ENCODE measurements around the gene TSPAN12. TPM values are rescaled to one million over a fixed set of nuclear protein-coding genes. Genes with fewer than 3 reads are reported as not detected.

TSPAN12 gene
- total and polyA plus RNA-seq, 2 donors (not counting 1 experiment from before 2014, with no cell fraction given) = not detected

GRCh38 chr7:120874722-120875121, 16.8 kb upstream of the TSPAN12 start:
- Histone ChIP-seq H4K20me1 (ENCODE audit: control insufficient read depth, insufficient read depth, low read length, poor library complexity, severe bottlenecking) (no peaks in the 10 kb centered on the region), H2AFZ (ENCODE audit: insufficient read depth, low read depth, low read length, poor library complexity, severe bottlenecking) (no peak overlapping the region), H3K36me3 (replicated peaks in 1 of 2; ENCODE audit: control extremely low read depth in 1 of 2, control insufficient read depth in 1 of 2, extremely low read depth in 1 of 2, insufficient read depth in 2 of 2, low read length in 1 of 2) (no peaks in the 10 kb centered on the region), H3K4me2 (replicated peaks; ENCODE audit: low read depth, low read length, poor library complexity, severe bottlenecking) (no peak overlapping the region), H3K4me1 (ENCODE audit: control insufficient read depth in 2 of 2, insufficient read depth in 2 of 2, low read length in 2 of 2) (no peaks in the 10 kb centered on the region), H3K4me3 (ENCODE audit: control extremely low read depth in 1 of 5, extremely low read depth in 1 of 5, insufficient read depth in 1 of 5, low read depth in 2 of 5, low read length in 4 of 5) (no peak overlapping the region), H3K27me3 (replicated peaks in 1 of 4; ENCODE audit: control extremely low read depth in 1 of 4, control insufficient read depth in 3 of 4, insufficient read depth in 4 of 4, low read length in 3 of 4) (peaks cover 0 to 4% (median 0%) of the 10 kb centered on the region in 4 experiments), H3K27ac (ENCODE audit: low read length in 2 of 2) (no peak overlapping the region), H3K9ac (ENCODE audit: low read length) (no peak overlapping the region), H3K9me3 (ENCODE audit: control extremely low read depth in 1 of 3, control insufficient read depth in 2 of 3, insufficient read depth in 1 of 3, low read length in 2 of 3) (no peaks in the 10 kb centered on the region), H3K79me2 (ENCODE audit: control insufficient read depth, insufficient read depth, low read length) (no peaks in the 10 kb centered on the region)
- no peak overlapping the region for H3K4me3 Mint-ChIP-seq
- peaks cover 40% of the 10 kb centered on the region for H3K27me3 Mint-ChIP-seq
- H3K4me1 Mint-ChIP-seq = no peaks in the 10 kb centered on the region
- H3K27ac Mint-ChIP-seq = no peak overlapping the region
- intact Hi-C loops (cut with micrococcal nuclease) = no loop called here
- TF ChIP-seq CTCF (IDR thresholded peaks at IDR 0.05) (no peak), EZH2 (IDR thresholded peaks at IDR 0.05; ENCODE audit: borderline replicate concordance, insufficient read depth, low read depth, low read length, poor library complexity, severe bottlenecking) (no peak)
- no peak for ATAC-seq (ENCODE audit: low read depth)
- ChIA-PET CTCF (no interaction called here), POLR2A (no interaction called here)
- DNase-seq = no peak
- H3K9me3 Mint-ChIP-seq (ENCODE audit: insufficient read depth) = no peaks in the 10 kb centered on the region
- no CpG with 5 or more reads among the region's 3 CpGs for WGBS (ENCODE audit: insufficient coverage)

GRCh38 chr7:120874016-120874415, 16.1 kb upstream of the TSPAN12 start:
- Histone ChIP-seq H4K20me1 (ENCODE audit: control insufficient read depth, insufficient read depth, low read length, poor library complexity, severe bottlenecking) (no peaks in the 10 kb centered on the region), H3K79me2 (ENCODE audit: control insufficient read depth, insufficient read depth, low read length) (no peaks in the 10 kb centered on the region), H3K27me3 (replicated peaks in 1 of 4; ENCODE audit: control extremely low read depth in 1 of 4, control insufficient read depth in 3 of 4, insufficient read depth in 4 of 4, low read length in 3 of 4) (peaks cover 0 to 4% (median 0%) of the 10 kb centered on the region in 4 experiments), H3K4me2 (replicated peaks; ENCODE audit: low read depth, low read length, poor library complexity, severe bottlenecking) (no peak overlapping the region), H3K27ac (ENCODE audit: low read length in 2 of 2) (no peak overlapping the region), H3K36me3 (replicated peaks in 1 of 2; ENCODE audit: control extremely low read depth in 1 of 2, control insufficient read depth in 1 of 2, extremely low read depth in 1 of 2, insufficient read depth in 2 of 2, low read length in 1 of 2) (no peaks in the 10 kb centered on the region), H3K9ac (ENCODE audit: low read length) (no peak overlapping the region), H3K4me1 (ENCODE audit: control insufficient read depth in 2 of 2, insufficient read depth in 2 of 2, low read length in 2 of 2) (no peaks in the 10 kb centered on the region), H3K4me3 (ENCODE audit: control extremely low read depth in 1 of 5, extremely low read depth in 1 of 5, insufficient read depth in 1 of 5, low read depth in 2 of 5, low read length in 4 of 5) (no peak overlapping the region), H2AFZ (ENCODE audit: insufficient read depth, low read depth, low read length, poor library complexity, severe bottlenecking) (no peak overlapping the region), H3K9me3 (ENCODE audit: control extremely low read depth in 1 of 3, control insufficient read depth in 2 of 3, insufficient read depth in 1 of 3, low read length in 2 of 3) (no peaks in the 10 kb centered on the region)
- peaks cover 40% of the 10 kb centered on the region for H3K27me3 Mint-ChIP-seq
- H3K4me1 Mint-ChIP-seq = no peaks in the 10 kb centered on the region
- intact Hi-C loops (cut with micrococcal nuclease) = no loop called here
- no peak overlapping the region for H3K4me3 Mint-ChIP-seq
- DNase-seq (no peak), ATAC-seq (ENCODE audit: low read depth) (no peak)
- 100% methylated on average over 1 of the region's 1 CpG for whole genome bisulfite sequencing (ENCODE audit: insufficient coverage)
- no peak overlapping the region for H3K27ac Mint-ChIP-seq
- TF ChIP-seq CTCF (IDR thresholded peaks at IDR 0.05) (no peak), EZH2 (IDR thresholded peaks at IDR 0.05; ENCODE audit: borderline replicate concordance, insufficient read depth, low read depth, low read length, poor library complexity, severe bottlenecking) (no peak)
- ChIA-PET CTCF (no interaction called here), POLR2A (no interaction called here)
- no peaks in the 10 kb centered on the region for H3K9me3 Mint-ChIP-seq (ENCODE audit: insufficient read depth)
